Measurements from ENCODE around the gene WDFY2. TPM values are rescaled to one million over a fixed set of nuclear protein-coding genes. Genes with fewer than 3 reads are reported as not detected.

Gene WDFY2
- total and polyA plus RNA-seq, 2 of the 13 experiments (the other 11 are each of a cell fraction or from before 2014, with no cell fraction given), result 22.6 to 27.0 TPM

DNA sequence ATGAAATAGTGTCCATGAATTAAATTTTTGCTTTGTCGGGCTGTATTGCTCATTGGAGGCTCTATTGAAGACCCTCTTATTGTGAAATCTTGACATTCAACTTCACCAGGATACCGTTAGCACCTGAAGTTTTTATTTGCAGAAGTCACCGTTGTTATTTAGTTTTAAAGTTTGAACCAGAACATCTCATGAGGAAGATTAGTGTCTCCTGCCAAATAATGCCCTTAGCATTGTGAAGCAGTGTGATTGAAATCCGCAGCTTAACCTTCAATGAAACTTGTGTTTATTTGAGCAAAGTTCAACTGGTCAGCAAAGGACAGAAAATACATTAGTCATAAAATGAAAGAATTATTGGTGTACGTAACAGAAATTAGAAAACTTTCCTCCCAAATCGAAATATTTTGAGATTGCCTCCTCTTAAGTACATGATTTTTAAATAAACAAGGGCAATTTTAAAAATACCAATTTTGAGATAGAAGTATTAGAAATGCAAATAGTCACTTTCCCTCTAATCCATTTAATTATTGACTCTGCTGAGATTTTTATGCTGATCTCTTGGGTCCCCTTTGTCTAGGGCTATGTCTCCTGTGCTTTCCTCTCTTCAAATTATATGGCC, 84.4 kb downstream of the WDFY2 start:
- BruUV-seq (replicated peaks), result no TSS peak
- no peak for TF ChIP-seq NKX3-1 (CRISPR knock-in tag; IDR thresholded peaks at IDR 0.05)
- TF ChIP-seq, protein P1, sequence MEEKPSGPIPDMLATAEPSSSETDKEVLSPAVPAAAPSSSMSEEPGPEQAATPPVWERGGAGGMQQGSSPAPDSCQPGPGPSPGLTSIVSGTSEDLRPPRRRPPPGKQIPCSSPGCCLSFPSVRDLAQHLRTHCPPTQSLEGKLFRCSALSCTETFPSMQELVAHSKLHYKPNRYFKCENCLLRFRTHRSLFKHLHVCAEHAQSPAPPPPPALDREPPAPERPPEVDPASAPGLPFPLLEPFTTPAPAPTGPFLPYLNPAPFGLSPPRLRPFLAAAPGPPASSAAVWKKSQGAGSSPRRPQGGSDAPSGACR (CRISPR knock-in tag; IDR thresholded peaks at IDR 0.05), result no peak
- no peak for TF ChIP-seq TRIM24 (CRISPR knock-in tag; IDR thresholded peaks at IDR 0.05)
- no peak for TF ChIP-seq POLR2A (IDR thresholded peaks at IDR 0.05; ENCODE audit: insufficient read depth in 1 of 2, low read depth in 2 of 2, low read length in 2 of 2)
- no peak for TF ChIP-seq HDAC1 (CRISPR knock-in tag; IDR thresholded peaks at IDR 0.05)
- TF ChIP-seq TOE1 (CRISPR knock-in tag; IDR thresholded peaks at IDR 0.05), result no peak
- TF ChIP-seq, protein P2, sequence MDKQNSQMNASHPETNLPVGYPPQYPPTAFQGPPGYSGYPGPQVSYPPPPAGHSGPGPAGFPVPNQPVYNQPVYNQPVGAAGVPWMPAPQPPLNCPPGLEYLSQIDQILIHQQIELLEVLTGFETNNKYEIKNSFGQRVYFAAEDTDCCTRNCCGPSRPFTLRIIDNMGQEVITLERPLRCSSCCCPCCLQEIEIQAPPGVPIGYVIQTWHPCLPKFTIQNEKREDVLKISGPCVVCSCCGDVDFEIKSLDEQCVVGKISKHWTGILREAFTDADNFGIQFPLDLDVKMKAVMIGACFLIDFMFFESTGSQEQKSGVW (CRISPR knock-in tag; IDR thresholded peaks at IDR 0.05; ENCODE audit: borderline replicate concordance), result no peak
- TF ChIP-seq, protein P3, sequence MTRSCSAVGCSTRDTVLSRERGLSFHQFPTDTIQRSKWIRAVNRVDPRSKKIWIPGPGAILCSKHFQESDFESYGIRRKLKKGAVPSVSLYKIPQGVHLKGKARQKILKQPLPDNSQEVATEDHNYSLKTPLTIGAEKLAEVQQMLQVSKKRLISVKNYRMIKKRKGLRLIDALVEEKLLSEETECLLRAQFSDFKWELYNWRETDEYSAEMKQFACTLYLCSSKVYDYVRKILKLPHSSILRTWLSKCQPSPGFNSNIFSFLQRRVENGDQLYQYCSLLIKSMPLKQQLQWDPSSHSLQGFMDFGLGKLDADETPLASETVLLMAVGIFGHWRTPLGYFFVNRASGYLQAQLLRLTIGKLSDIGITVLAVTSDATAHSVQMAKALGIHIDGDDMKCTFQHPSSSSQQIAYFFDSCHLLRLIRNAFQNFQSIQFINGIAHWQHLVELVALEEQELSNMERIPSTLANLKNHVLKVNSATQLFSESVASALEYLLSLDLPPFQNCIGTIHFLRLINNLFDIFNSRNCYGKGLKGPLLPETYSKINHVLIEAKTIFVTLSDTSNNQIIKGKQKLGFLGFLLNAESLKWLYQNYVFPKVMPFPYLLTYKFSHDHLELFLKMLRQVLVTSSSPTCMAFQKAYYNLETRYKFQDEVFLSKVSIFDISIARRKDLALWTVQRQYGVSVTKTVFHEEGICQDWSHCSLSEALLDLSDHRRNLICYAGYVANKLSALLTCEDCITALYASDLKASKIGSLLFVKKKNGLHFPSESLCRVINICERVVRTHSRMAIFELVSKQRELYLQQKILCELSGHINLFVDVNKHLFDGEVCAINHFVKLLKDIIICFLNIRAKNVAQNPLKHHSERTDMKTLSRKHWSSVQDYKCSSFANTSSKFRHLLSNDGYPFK (CRISPR knock-in tag; IDR thresholded peaks at IDR 0.05; ENCODE audit: borderline replicate concordance), result no peak
- no peak for TF ChIP-seq TOPORS (CRISPR knock-in tag; IDR thresholded peaks at IDR 0.05)
- TF ChIP-seq TEAD2 (CRISPR knock-in tag; IDR thresholded peaks at IDR 0.05), result no peak
- no peak for TF ChIP-seq GATAD1 (CRISPR knock-in tag; IDR thresholded peaks at IDR 0.05)
- no peak for TF ChIP-seq HNRNPL (IDR thresholded peaks at IDR 0.05; ENCODE audit: low read depth, low read length)
- TF ChIP-seq IRX3 (CRISPR knock-in tag; IDR thresholded peaks at IDR 0.05; ENCODE audit: borderline replicate concordance, low read depth), result no peak
- TF ChIP-seq, protein P4, sequence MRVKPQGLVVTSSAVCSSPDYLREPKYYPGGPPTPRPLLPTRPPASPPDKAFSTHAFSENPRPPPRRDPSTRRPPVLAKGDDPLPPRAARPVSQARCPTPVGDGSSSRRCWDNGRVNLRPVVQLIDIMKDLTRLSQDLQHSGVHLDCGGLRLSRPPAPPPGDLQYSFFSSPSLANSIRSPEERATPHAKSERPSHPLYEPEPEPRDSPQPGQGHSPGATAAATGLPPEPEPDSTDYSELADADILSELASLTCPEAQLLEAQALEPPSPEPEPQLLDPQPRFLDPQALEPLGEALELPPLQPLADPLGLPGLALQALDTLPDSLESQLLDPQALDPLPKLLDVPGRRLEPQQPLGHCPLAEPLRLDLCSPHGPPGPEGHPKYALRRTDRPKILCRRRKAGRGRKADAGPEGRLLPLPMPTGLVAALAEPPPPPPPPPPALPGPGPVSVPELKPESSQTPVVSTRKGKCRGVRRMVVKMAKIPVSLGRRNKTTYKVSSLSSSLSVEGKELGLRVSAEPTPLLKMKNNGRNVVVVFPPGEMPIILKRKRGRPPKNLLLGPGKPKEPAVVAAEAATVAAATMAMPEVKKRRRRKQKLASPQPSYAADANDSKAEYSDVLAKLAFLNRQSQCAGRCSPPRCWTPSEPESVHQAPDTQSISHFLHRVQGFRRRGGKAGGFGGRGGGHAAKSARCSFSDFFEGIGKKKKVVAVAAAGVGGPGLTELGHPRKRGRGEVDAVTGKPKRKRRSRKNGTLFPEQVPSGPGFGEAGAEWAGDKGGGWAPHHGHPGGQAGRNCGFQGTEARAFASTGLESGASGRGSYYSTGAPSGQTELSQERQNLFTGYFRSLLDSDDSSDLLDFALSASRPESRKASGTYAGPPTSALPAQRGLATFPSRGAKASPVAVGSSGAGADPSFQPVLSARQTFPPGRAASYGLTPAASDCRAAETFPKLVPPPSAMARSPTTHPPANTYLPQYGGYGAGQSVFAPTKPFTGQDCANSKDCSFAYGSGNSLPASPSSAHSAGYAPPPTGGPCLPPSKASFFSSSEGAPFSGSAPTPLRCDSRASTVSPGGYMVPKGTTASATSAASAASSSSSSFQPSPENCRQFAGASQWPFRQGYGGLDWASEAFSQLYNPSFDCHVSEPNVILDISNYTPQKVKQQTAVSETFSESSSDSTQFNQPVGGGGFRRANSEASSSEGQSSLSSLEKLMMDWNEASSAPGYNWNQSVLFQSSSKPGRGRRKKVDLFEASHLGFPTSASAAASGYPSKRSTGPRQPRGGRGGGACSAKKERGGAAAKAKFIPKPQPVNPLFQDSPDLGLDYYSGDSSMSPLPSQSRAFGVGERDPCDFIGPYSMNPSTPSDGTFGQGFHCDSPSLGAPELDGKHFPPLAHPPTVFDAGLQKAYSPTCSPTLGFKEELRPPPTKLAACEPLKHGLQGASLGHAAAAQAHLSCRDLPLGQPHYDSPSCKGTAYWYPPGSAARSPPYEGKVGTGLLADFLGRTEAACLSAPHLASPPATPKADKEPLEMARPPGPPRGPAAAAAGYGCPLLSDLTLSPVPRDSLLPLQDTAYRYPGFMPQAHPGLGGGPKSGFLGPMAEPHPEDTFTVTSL (CRISPR knock-in tag; IDR thresholded peaks at IDR 0.05; ENCODE audit: borderline replicate concordance), result peak; percentile 75; the same call in 1 of the 2 replicates
- 0 out of 2 replicates have a peak, but pooled peaks have one; percentile 23 for TF ChIP-seq ONECUT2 (CRISPR knock-in tag; IDR thresholded peaks at IDR 0.05)

More for the DNA sequence above, 84.4 kb downstream of the WDFY2 start:
- 3% methylated on average over 6 of the region's 6 CpGs for WGBS (ENCODE audit: low lambda C conversion rate)
- H3K4me3 ChIP-seq (replicated peaks in 1 of 3; ENCODE audit: insufficient read depth in 1 of 3, low read depth in 2 of 3, low read length in 3 of 3), result peak overlapping the region in 2 of 3 experiments; percentile 1 to 13; a peak in 1 of 6 replicates
- peak overlapping the region; percentile 37 for H3K9ac ChIP-seq (ENCODE audit: insufficient read depth, low read depth, low read length)
- peaks cover 3 to 8% of the 10 kb centered on the region in 2 experiments for H3K36me3 ChIP-seq (replicated peaks in 1 of 2; ENCODE audit: control insufficient read depth in 1 of 2, insufficient read depth in 2 of 2, low read length in 2 of 2)
- in situ Hi-C loops (cut with HindIII; ENCODE audit: extremely low pct_ligation_motif_present, low pct_unique_long_range_greater_than_20kb), result no loop called here
- peak overlapping the region; percentile 38 for H3K4me2 ChIP-seq (ENCODE audit: low read depth, low read length)
- FAIRE-seq, result peak; percentile 68
- peak; percentile 72 for ATAC-seq
- peaks cover 77% of the 10 kb centered on the region for H3K79me2 ChIP-seq (ENCODE audit: insufficient read depth, low read length)
- no peaks in the 10 kb centered on the region for H3K9me3 ChIP-seq (ENCODE audit: low read length)
- H4K20me1 ChIP-seq (ENCODE audit: insufficient read depth, low read length), result no peaks in the 10 kb centered on the region
- intact Hi-C loops (cut with micrococcal nuclease; ENCODE audit: unreplicated experiment), result loop anchor here (2.0 kb wide), 1 partner anchor 20 kb away; no protein-coding TSS in a partner anchor
- ChIA-PET CTCF (ENCODE audit: low intra/inter-chr PET ratio, low total read pairs) (no interaction called here), POLR2A (interaction anchor here (0.9 to 2.1 kb wide), 3 partner anchors 9 to 216 kb away, joined by 3 to 14 read pairs (median 3); partner anchors contain the start of gene INTS6)
- peak; percentile 80 for DNase-seq (ENCODE audit: low spot score)
- peak overlapping the region; percentile 71 for H3K27ac ChIP-seq (ENCODE audit: extremely low read length, insufficient read depth, low read length)
- no peaks in the 10 kb centered on the region for H3K27me3 ChIP-seq (ENCODE audit: control insufficient read depth in 1 of 2, insufficient read depth in 2 of 2, low read length in 2 of 2)
- H2AFZ ChIP-seq (ENCODE audit: low read length), result no peak overlapping the region
- peaks cover 95% of the 10 kb centered on the region for H3K4me1 ChIP-seq (ENCODE audit: insufficient read depth, low read length)

All from HepG2 (cell line).